Endothelial cell of umbilical vein (primary cell): ENCODE measurements around the gene PTGR3. TPM values are rescaled to one million over a fixed set of nuclear protein-coding genes. Genes with fewer than 3 reads are reported as not detected.

Experiments used
- BruUV-seq: library from RNA; stranded (reverse); fragments of 400-500 nt; replicated peaks from 2 replicates; lab custom pipeline; 2021; lab: Mats Ljungman, UMichigan
- CTCF ChIA-PET: fragments of 300-600, 350-600 bp; sonication (Branson Sonifier 250); formaldehyde crosslinking; loops from one replicate; lab custom pipeline; 2021; ENCODE audit warnings: antibody characterized with exemption, inconsistent platforms; lab: Charles Lee
- POLR2A ChIA-PET: fragments of 300-600, 350-600 bp; sonication (Branson Sonifier 250); formaldehyde crosslinking; loops from one replicate; lab custom pipeline; 2021; ENCODE audit warnings: antibody characterized with exemption, inconsistent platforms; lab: Charles Lee
- DNase-seq: peaks from one replicate; pipeline ENCODE4 v3.0.0-alpha.2; 2011; ENCODE audit warnings: low read depth, low spot score
- FAIRE-seq: peaks from 2 replicates; lab custom pipeline; 2011; peaks lifted over from hg19 to GRCh38; lab: Jason Lieb, UNC
- H2AFZ ChIP-seq: 2 replicates; pipeline ENCODE4 v1.6.0; 2012; ENCODE audit warnings: low read depth, low read length, control low read depth, inconsistent platforms
- H3K27ac ChIP-seq: 2 replicates; pipeline ENCODE4 v1.5.1; 2011; ENCODE audit warnings: low read depth, mild to moderate bottlenecking, control low read depth, low read length, moderate library complexity; ENCODE audit not compliant: insufficient read depth
- H3K27me3 ChIP-seq, 2 experiments: 2 replicates each; pipeline versions ENCODE4 v1.6.0 to v1.6.1; 2011; ENCODE audit warnings: low read length in 2 of 2, mixed read lengths in 1 of 2; ENCODE audit not compliant: control insufficient read depth in 2 of 2, insufficient read depth in 2 of 2
- H3K36me3 ChIP-seq, 2 experiments: 2 replicates in 1 of 2; 3 replicates in 1 of 2; pipeline ENCODE4 v1.5.1; 2011; ENCODE audit warnings: low read length in 2 of 2, mild to moderate bottlenecking in 1 of 2, moderate library complexity in 1 of 2; ENCODE audit not compliant: control insufficient read depth in 2 of 2, insufficient read depth in 2 of 2; ENCODE audit errors: extremely low read depth in 1 of 2
- H3K4me1 ChIP-seq: 3 replicates; pipeline ENCODE4 v1.5.1; 2011; ENCODE audit warnings: mild to moderate bottlenecking, low read length; ENCODE audit not compliant: control insufficient read depth, insufficient read depth; ENCODE audit errors: extremely low read depth
- H3K4me2 ChIP-seq: 2 replicates; pipeline ENCODE4 v1.6.1; 2011; ENCODE audit warnings: low read length, control low read depth, mixed read lengths; ENCODE audit not compliant: insufficient read depth
- H3K4me3 ChIP-seq, 3 experiments: fragments of 200-600 bp in 1 of 3; sonication (generic), shearing (Covaris generic) in 1 of 3; replicated peaks in 1 of 3; 2 replicates each; pipeline ENCODE4 v1.5.1; 2011 to 2016; ENCODE audit warnings: control low read depth in 3 of 3, low read length in 3 of 3, mild to moderate bottlenecking in 2 of 3, inconsistent platforms in 1 of 3, low read depth in 1 of 3, moderate library complexity in 1 of 3; ENCODE audit not compliant: insufficient read depth in 1 of 3
- H3K79me2 ChIP-seq: 2 replicates; pipeline ENCODE4 v1.6.0; 2012; ENCODE audit warnings: low read length, inconsistent platforms; ENCODE audit not compliant: control insufficient read depth, insufficient read depth
- H3K9ac ChIP-seq: replicated peaks from 2 replicates; pipeline ENCODE3; 2011; ENCODE audit warnings: low read length, control low read depth; ENCODE audit not compliant: insufficient read depth; ENCODE audit errors: extremely low read depth
- H3K9me1 ChIP-seq: replicated peaks from 3 replicates; pipeline ENCODE4 v1.6.0; 2011; ENCODE audit warnings: mild to moderate bottlenecking, low read length; ENCODE audit not compliant: control insufficient read depth, insufficient read depth; ENCODE audit errors: extremely low read depth
- H3K9me3 ChIP-seq: replicated peaks from 2 replicates; pipeline ENCODE4 v1.5.1; 2012; ENCODE audit warnings: low read length, inconsistent platforms; ENCODE audit not compliant: control insufficient read depth, insufficient read depth
- H4K20me1 ChIP-seq: replicated peaks from 2 replicates; pipeline ENCODE3; 2011; ENCODE audit warnings: mild to moderate bottlenecking, low read length; ENCODE audit not compliant: control insufficient read depth, insufficient read depth; ENCODE audit errors: extremely low read depth
- CTCF ChIP-seq, 2 donors: IDR thresholded peaks; 1 replicate in 1 of 2; 2 replicates in 1 of 2; pipeline ENCODE4 v1.5.1; 2011; ENCODE audit warnings: low read length in 2 of 2, mild to moderate bottlenecking in 2 of 2, moderate library complexity in 2 of 2, control low read depth in 1 of 2, inconsistent platforms in 1 of 2, low read depth in 1 of 2; ENCODE audit not compliant: insufficient read depth in 1 of 2; ENCODE audit errors: extremely low read depth in 1 of 2
- EZH2 ChIP-seq: IDR thresholded peaks from 2 replicates; pipeline ENCODE4 v1.6.1; 2012; ENCODE audit warnings: borderline replicate concordance, low read depth, mild to moderate bottlenecking, moderate library complexity, low read length, inconsistent platforms; ENCODE audit not compliant: severe bottlenecking
- GATA2 ChIP-seq: IDR thresholded peaks from 2 replicates; pipeline ENCODE4 v1.7.0; 2011; ENCODE audit warnings: low read depth, mild to moderate bottlenecking, moderate library complexity, mixed read lengths, low read length; ENCODE audit not compliant: insufficient read length, insufficient read depth
- POLR2A ChIP-seq: IDR thresholded peaks from 2 replicates; pipeline ENCODE4 v1.6.1; 2012; ENCODE audit warnings: low read depth, mild to moderate bottlenecking, control low read depth, low read length
- POLR2AphosphoS5 ChIP-seq: IDR thresholded peaks from 2 replicates; pipeline ENCODE4 v1.6.1; 2012; ENCODE audit warnings: low read depth, mild to moderate bottlenecking, control low read depth, low read length, moderate library complexity; ENCODE audit not compliant: insufficient read depth
- dilution Hi-C: fragments of 300-500 bp; cut with MboI; formaldehyde crosslinking; loops from one replicate; pipeline ENCODE4 v1.15.0; 2019; ENCODE audit warnings: low sequenced_read_pairs; ENCODE audit not compliant: extremely low pct_ligation_motif_present
- intact Hi-C: fragments of 100-400 bp; cut with micrococcal nuclease; formaldehyde crosslinking; loops from one replicate; pipeline ENCODE4 v1.10.0; 2022
- polyA plus RNA-seq, 4 experiments: library from polyadenylated mRNA; depleted of rRNA in 3 of 4; stranded (reverse) in 3 of 4; unstranded in 1 of 4; fragments of >200 nt; gene quantifications; 2 replicates each; pipeline versions ENCODE4 v1.2.1 to v1.2.3, GENCODE V29; 2011 to 2012; ENCODE audit warnings: missing spikeins in 1 of 4
- total RNA-seq: library from RNA; stranded (reverse); gene quantifications from 2 replicates; pipeline ENCODE4 v1.2.3, GENCODE V29; 2021

The PTGR3 gene
- total and polyA plus RNA-seq, 2 donors (not counting 3 experiments of a cell fraction or from before 2014, with no cell fraction given) = 13.9 to 21.9 TPM

DNA sequence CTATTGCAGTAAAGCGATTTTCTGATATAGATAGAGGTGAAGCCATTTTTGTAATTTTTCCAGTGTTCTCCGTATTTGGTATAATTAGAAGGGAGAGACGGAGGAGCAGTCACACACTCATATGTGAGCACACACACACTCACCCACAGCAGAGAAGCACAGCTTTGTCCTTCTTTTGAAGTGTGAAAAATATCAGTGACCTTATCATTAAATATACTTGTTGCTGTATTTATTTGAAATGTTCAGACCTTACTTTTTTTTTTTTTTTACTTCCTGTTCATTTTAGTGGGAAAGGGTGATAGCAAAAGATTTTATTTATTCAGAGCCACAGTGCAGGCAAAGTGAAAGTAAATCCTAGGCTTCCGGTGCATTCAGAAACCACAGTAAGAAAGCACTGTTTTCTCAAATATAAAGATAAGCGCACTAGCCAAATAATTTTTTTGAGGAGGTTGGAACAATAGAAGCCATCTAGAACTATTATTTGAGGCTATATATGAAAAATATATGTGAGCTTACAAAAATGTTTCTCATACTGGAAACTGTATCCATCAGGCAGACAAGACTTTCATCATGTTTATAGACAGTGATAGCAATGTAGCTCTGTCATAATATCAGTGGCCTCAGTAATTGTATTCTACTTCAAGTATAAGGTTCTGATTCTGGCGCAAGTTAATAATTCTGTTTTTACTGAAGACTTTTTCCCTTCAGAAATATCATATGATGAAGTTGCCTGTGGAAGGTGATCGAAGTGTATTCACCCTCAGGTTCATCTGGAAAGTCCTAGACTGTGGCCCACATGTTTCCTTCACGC is 38.9 kb upstream of the PTGR3 start:
- POLR2A ChIA-PET = no interaction called here
- peaks cover 15% of the 10 kb centered on the region for H3K79me2 ChIP-seq
- peak overlapping the region; percentile 83 for H2AFZ ChIP-seq
- no peaks in the 10 kb centered on the region for H4K20me1 ChIP-seq
- DNase-seq = peak; percentile 86
- intact Hi-C loops (loop anchor here (1.0 kb wide), 4 partner anchors 10 to 39 kb away; partner anchors contain the start of gene PTGR3), dilution Hi-C loops (no loop called here)
- H3K36me3 ChIP-seq = no peaks in the 10 kb centered on the region
- H3K4me1 ChIP-seq = peaks cover 27% of the 10 kb centered on the region
- H3K4me2 ChIP-seq = peak overlapping the region; percentile 95
- no peaks in the 10 kb centered on the region for H3K27me3 ChIP-seq
- peak; percentile 76 for FAIRE-seq
- H3K9ac ChIP-seq = peak overlapping the region; percentile 78
- TSS peak; percentile 36 for BruUV-seq
- H3K4me3 ChIP-seq = peak overlapping the region; percentile 8 to 79 (median 61)
- peak overlapping the region; percentile 78 for H3K27ac ChIP-seq
- no peaks in the 10 kb centered on the region for H3K9me3 ChIP-seq
- no peak for TF ChIP-seq POLR2A
- TF ChIP-seq EZH2 = no peak
- no peak for TF ChIP-seq GATA2
- no peak for TF ChIP-seq POLR2AphosphoS5
- TF ChIP-seq CTCF (IDR thresholded peaks at IDR 0.05; ENCODE audit: extremely low read depth in 1 of 2, insufficient read depth in 1 of 2, low read depth in 1 of 2, low read length in 2 of 2) = no peak
- no peaks in the 10 kb centered on the region for H3K9me1 ChIP-seq
- CTCF ChIA-PET = interaction anchor here (1.0 to 1.2 kb wide), 3 partner anchors 33 to 352 kb away, joined by 3 to 4 read pairs (median 3); no protein-coding TSS in a partner anchor
